ENCODE results near the gene XPO4. TPM values are rescaled to one million over a fixed set of nuclear protein-coding genes. Genes with fewer than 3 reads are reported as not detected.
"Not testable (repeated sequence)": the region's sequence is repeated elsewhere in the genome, so short reads cannot be mapped to it uniquely, and the experiment has no call there.

The XPO4 gene
- total RNA-seq, 1 experiment from 2014 or later = 34.9 TPM

- TF ChIP-seq STAT6 (CRISPR knock-in tag; conservative IDR thresholded peaks at IDR 0.05; ENCODE audit: low read depth) (no peak), FOXK1 (CRISPR knock-in tag; IDR thresholded peaks at IDR 0.05) (no peak)
These were observed 35.8 kb upstream of the XPO4 start (continued) for GRCh38 chr13:20938302-20938701.

GRCh38 chr13:20927596-20928257 lies 25.2 kb upstream of the XPO4 start:
- CTCF ChIA-PET = interaction anchor here (0.7 to 4.4 kb wide), 3 partner anchors 13 to 435 kb away, joined by 3 to 33 read pairs (median 4); no protein-coding TSS in a partner anchor
- POLR2A ChIA-PET = no interaction called here

GRCh38 chr13:20925395-20925790 lies 22.8 kb upstream of the XPO4 start:
- H3K27me3 Mint-ChIP-seq (ENCODE audit: low read depth); H3K9me3 Mint-ChIP-seq; H3K4me3 Mint-ChIP-seq; H3K4me1 Mint-ChIP-seq; DNase-seq (ENCODE audit: low spot score); ATAC-seq; H3K36me3 Mint-ChIP-seq; H3K27ac Mint-ChIP-seq: not testable (repeated sequence)
- ChIA-PET CTCF (interaction anchor here (0.5 to 4.4 kb wide), 41 partner anchors 8 to 745 kb away, joined by 3 to 33 read pairs (median 4); partner anchors contain the start of genes GJB2, MRPL57 and SKA3), POLR2A (interaction anchor here (0.7 kb wide), 1 partner anchor 241 kb away, joined by 4 read pairs; no protein-coding TSS in a partner anchor)

More at GRCh38 chr13:20927596-20928257, 25.2 kb upstream of the XPO4 start:
- no peak for ATAC-seq
- TF ChIP-seq HMGA2 (CRISPR knock-in tag; IDR thresholded peaks at IDR 0.05) (peak; percentile 99), ETV6 (CRISPR knock-in tag; IDR thresholded peaks at IDR 0.05) (no peak), TEAD4 (CRISPR knock-in tag; IDR thresholded peaks at IDR 0.05) (no peak)
- Mint-ChIP-seq H3K4me3 (no peak overlapping the region), H3K9me3 (no peaks in the 10 kb centered on the region), H3K4me1 (peaks cover 6% of the 10 kb centered on the region; the same call in 1 of the 2 replicates), H3K36me3 (no peaks in the 10 kb centered on the region), H3K27ac (no peak overlapping the region), H3K27me3 (ENCODE audit: low read depth) (no peaks in the 10 kb centered on the region)
- no peak for DNase-seq (ENCODE audit: low spot score)

GRCh38 chr13:20924758-20925394 lies 22.3 kb upstream of the XPO4 start:
- Mint-ChIP-seq H3K4me3 (no peak overlapping the region), H3K4me1 (peaks cover 6% of the 10 kb centered on the region; the same call in 1 of the 2 replicates), H3K27me3 (ENCODE audit: low read depth) (no peaks in the 10 kb centered on the region), H3K36me3 (no peaks in the 10 kb centered on the region), H3K9me3 (no peaks in the 10 kb centered on the region), H3K27ac (no peak overlapping the region)
- DNase-seq (ENCODE audit: low spot score) (peak; percentile 87), ATAC-seq (peak; percentile 78)
- POLR2A ChIA-PET = interaction anchor here (0.7 kb wide), 1 partner anchor 241 kb away, joined by 4 read pairs; no protein-coding TSS in a partner anchor
- no peak for TF ChIP-seq ZNF263 (CRISPR knock-in tag; IDR thresholded peaks at IDR 0.05; ENCODE audit: low read depth)
- no peak for TF ChIP-seq ZSCAN18 (CRISPR knock-in tag; IDR thresholded peaks at IDR 0.05)
- peak; percentile 49 for TF ChIP-seq CTCF (IDR thresholded peaks at IDR 0.05)
- TF ChIP-seq GABPB1 (CRISPR knock-in tag; IDR thresholded peaks at IDR 0.05) = no peak
- CTCF ChIA-PET = interaction anchor here (0.5 to 4.4 kb wide), 39 partner anchors 9 to 745 kb away, joined by 3 to 33 read pairs (median 4); partner anchors contain the start of genes GJB2, MRPL57 and SKA3

Measured in WTC11 (cell line).